Loucy (cell line): ENCODE results near the gene PDXP.

Experiments used
- H2AFZ ChIP-seq: fragments of 200-600 bp; sonication (generic); 2 replicates; pipeline ENCODE4 v1.6.0; 2016; ENCODE audit warnings: antibody characterized with exemption, mild to moderate bottlenecking, low read length, moderate library complexity
- H3F3A ChIP-seq: fragments of 200-600 bp; 2 replicates; pipeline ENCODE4 v1.6.0; 2016; ENCODE audit warnings: antibody characterized with exemption, low read depth, mild to moderate bottlenecking
- H3K27me3 ChIP-seq: fragments of 200-600 bp; sonication (generic); 2 replicates; pipeline ENCODE4 v1.6.1; 2014; ENCODE audit warnings: low read length, mild to moderate bottlenecking; ENCODE audit not compliant: insufficient read depth, poor library complexity, severe bottlenecking
- H3K36me3 ChIP-seq: fragments of 200-600 bp; sonication (generic); 2 replicates; pipeline ENCODE4 v1.6.1; 2016; ENCODE audit warnings: low read length; ENCODE audit not compliant: insufficient read depth
- H3K4me1 ChIP-seq: fragments of 200-600 bp; sonication (generic); 2 replicates; pipeline ENCODE4 v1.5.1; 2014; ENCODE audit warnings: low read length, mild to moderate bottlenecking; ENCODE audit not compliant: insufficient read depth, poor library complexity, severe bottlenecking
- H3K4me2 ChIP-seq: fragments of 200-600 bp; sonication (generic); 2 replicates; pipeline ENCODE4 v1.6.0; 2014; ENCODE audit warnings: antibody characterized with exemption, low read length, low read depth, mild to moderate bottlenecking; ENCODE audit not compliant: poor library complexity, severe bottlenecking
- H3K4me3 ChIP-seq: fragments of 200-600 bp; sonication (generic); 2 replicates; pipeline ENCODE4 v1.5.1; 2014; ENCODE audit warnings: low read length, mild to moderate bottlenecking, mixed read lengths; ENCODE audit not compliant: poor library complexity, severe bottlenecking
- H3K79me2 ChIP-seq: fragments of 200-600 bp; sonication (generic); 2 replicates; pipeline ENCODE4 v1.6.1; 2014; ENCODE audit warnings: low read length; ENCODE audit not compliant: insufficient read depth
- H3K9ac ChIP-seq: fragments of 200-600 bp; sonication (generic); 2 replicates; pipeline ENCODE4 v1.6.0; 2014; ENCODE audit warnings: mild to moderate bottlenecking, low read depth, low read length, moderate library complexity; ENCODE audit not compliant: poor library complexity, severe bottlenecking
- H3K9me2 ChIP-seq: fragments of 200-600 bp; sonication (generic); replicated peaks from 2 replicates; pipeline ENCODE4 v1.6.1; 2016; ENCODE audit warnings: low read depth, low read length, mixed read lengths
- H3K9me3 ChIP-seq: fragments of 200-600 bp; sonication (generic); 2 replicates; pipeline ENCODE4 v1.6.1; 2014; ENCODE audit warnings: mild to moderate bottlenecking, antibody characterized with exemption, low read length, low read depth; ENCODE audit not compliant: insufficient read depth
- H4K20me1 ChIP-seq: fragments of 200-600 bp; sonication (generic); 2 replicates; pipeline ENCODE4 v1.6.0; 2014; ENCODE audit warnings: antibody characterized with exemption, low read length, mild to moderate bottlenecking; ENCODE audit not compliant: insufficient read depth, poor library complexity, severe bottlenecking
- EZH2phosphoT487 ChIP-seq: fragments of 200-600 bp; IDR thresholded peaks from 2 replicates; pipeline ENCODE4 v1.6.1; 2018; ENCODE audit warnings: antibody characterized with exemption, mild to moderate bottlenecking, moderate library complexity, borderline replicate concordance
- TF ChIP-seq, protein P1 (sequence below): fragments of 200-600 bp; sonication (generic); conservative IDR thresholded peaks from 2 replicates; pipeline ENCODE4 v1.5.1; 2014; ENCODE audit warnings: mild to moderate bottlenecking, antibody characterized with exemption, low read length

The PDXP gene

DNA sequence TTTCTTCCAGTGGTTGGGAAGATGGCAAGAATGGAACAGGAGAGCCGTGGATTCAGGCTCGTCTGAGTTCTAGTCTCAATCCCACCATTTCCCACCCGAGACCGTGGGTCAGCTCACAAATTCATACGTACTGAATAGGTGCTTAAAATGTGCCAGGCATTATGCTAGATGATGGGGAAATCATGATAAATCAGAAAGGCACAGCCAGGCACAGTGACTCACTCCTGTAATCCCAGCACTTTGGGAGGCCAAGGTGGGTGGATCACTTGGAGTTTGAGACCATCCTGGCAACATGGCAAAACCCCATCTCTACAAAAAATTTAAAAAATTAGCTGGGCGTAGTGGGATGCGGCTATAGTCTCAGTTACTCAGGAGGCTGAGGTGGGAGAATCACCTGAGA, 45.4 kb downstream of the PDXP start:
- TF ChIP-seq, protein P1, sequence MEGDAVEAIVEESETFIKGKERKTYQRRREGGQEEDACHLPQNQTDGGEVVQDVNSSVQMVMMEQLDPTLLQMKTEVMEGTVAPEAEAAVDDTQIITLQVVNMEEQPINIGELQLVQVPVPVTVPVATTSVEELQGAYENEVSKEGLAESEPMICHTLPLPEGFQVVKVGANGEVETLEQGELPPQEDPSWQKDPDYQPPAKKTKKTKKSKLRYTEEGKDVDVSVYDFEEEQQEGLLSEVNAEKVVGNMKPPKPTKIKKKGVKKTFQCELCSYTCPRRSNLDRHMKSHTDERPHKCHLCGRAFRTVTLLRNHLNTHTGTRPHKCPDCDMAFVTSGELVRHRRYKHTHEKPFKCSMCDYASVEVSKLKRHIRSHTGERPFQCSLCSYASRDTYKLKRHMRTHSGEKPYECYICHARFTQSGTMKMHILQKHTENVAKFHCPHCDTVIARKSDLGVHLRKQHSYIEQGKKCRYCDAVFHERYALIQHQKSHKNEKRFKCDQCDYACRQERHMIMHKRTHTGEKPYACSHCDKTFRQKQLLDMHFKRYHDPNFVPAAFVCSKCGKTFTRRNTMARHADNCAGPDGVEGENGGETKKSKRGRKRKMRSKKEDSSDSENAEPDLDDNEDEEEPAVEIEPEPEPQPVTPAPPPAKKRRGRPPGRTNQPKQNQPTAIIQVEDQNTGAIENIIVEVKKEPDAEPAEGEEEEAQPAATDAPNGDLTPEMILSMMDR, result no peak
- TF ChIP-seq EZH2phosphoT487, result no peak
- H3K79me2 ChIP-seq, result no peaks in the 10 kb centered on the region
- no peak overlapping the region for H3K4me3 ChIP-seq
- no peaks in the 10 kb centered on the region for H3K27me3 ChIP-seq
- no peaks in the 10 kb centered on the region for H3F3A ChIP-seq
- H3K9me2 ChIP-seq, result no peaks in the 10 kb centered on the region
- no peaks in the 10 kb centered on the region for H3K9me3 ChIP-seq
- no peak overlapping the region for H2AFZ ChIP-seq
- H3K4me2 ChIP-seq, result no peak overlapping the region
- no peaks in the 10 kb centered on the region for H3K4me1 ChIP-seq
- no peak overlapping the region for H3K9ac ChIP-seq
- H4K20me1 ChIP-seq, result no peaks in the 10 kb centered on the region
- no peaks in the 10 kb centered on the region for H3K36me3 ChIP-seq

DNA sequence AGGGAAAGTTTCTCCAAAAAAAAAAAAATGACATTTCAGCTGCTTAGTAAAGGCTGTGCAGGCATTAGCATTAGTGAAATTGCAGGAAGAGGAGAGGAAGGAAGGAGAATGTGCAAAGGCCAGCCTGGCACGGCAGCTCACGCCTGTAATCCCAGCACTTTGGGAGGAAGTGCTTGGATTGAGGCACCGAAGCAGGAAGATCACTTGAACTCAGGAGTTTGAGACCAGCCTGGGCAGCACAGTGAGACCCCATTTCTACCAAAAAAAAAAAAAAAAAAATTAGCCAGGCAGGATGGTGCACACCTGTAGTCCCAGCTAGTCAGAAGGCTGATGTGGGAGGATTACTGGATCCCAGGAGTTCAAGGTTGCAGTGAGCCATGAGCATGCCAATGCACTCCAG, 46.1 kb downstream of the PDXP start:
- H3K4me3 ChIP-seq, result no peak overlapping the region
- no peaks in the 10 kb centered on the region for H3K79me2 ChIP-seq
- no peak overlapping the region for H3K4me2 ChIP-seq
- H4K20me1 ChIP-seq, result no peaks in the 10 kb centered on the region
- no peaks in the 10 kb centered on the region for H3K9me2 ChIP-seq
- H3K9me3 ChIP-seq, result no peaks in the 10 kb centered on the region
- no peaks in the 10 kb centered on the region for H3F3A ChIP-seq
- TF ChIP-seq, protein P1, result no peak
- TF ChIP-seq EZH2phosphoT487, result no peak
- no peaks in the 10 kb centered on the region for H3K4me1 ChIP-seq
- H3K9ac ChIP-seq, result no peak overlapping the region
- H2AFZ ChIP-seq, result no peak overlapping the region
- no peaks in the 10 kb centered on the region for H3K27me3 ChIP-seq
- no peaks in the 10 kb centered on the region for H3K36me3 ChIP-seq

DNA sequence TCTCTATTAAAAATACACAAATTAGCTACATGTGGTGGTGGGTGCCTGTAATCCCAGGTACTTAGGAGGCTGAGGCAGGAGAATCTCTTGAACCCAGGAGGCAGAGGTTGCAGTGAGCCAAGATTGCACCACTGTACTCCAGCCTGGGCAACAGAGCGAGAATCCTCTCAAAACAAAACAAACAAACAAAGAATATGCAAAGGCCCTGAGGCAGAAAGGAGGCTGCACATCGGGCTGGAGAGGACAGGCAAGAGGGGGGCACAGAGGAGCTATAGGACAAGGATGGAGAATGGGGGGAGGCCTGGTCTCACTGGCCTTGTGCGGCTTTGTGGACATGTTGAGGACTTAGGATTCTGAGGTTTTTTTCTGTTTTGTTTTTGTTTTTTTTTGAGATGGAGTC, 46.7 kb downstream of the PDXP start:
- no peaks in the 10 kb centered on the region for H3K4me1 ChIP-seq
- no peaks in the 10 kb centered on the region for H3K27me3 ChIP-seq

More for the DNA sequence above, 46.7 kb downstream of the PDXP start:
- Histone ChIP-seq H3K9ac (no peak overlapping the region), H3K4me3 (no peak overlapping the region), H3K4me2 (no peak overlapping the region), H3F3A (no peaks in the 10 kb centered on the region), H3K79me2 (no peaks in the 10 kb centered on the region), H3K9me3 (no peaks in the 10 kb centered on the region), H4K20me1 (no peaks in the 10 kb centered on the region), H3K36me3 (no peaks in the 10 kb centered on the region), H2AFZ (no peak overlapping the region), H3K9me2 (no peaks in the 10 kb centered on the region)
- TF ChIP-seq EZH2phosphoT487, result no peak
- TF ChIP-seq, protein P1, result no peak
